GM18499 (cell line): ENCODE results near the gene HDAC9.

Experiments used
- ATAC-seq: cut with Tn5 transposase; IDR thresholded peaks from one replicate; pipeline ENCODE4 v1.9.1; 2021; ENCODE audit warnings: moderate number of reproducible peaks; ENCODE audit not compliant: insufficient read depth, unreplicated experiment

HDAC9 gene

DNA sequence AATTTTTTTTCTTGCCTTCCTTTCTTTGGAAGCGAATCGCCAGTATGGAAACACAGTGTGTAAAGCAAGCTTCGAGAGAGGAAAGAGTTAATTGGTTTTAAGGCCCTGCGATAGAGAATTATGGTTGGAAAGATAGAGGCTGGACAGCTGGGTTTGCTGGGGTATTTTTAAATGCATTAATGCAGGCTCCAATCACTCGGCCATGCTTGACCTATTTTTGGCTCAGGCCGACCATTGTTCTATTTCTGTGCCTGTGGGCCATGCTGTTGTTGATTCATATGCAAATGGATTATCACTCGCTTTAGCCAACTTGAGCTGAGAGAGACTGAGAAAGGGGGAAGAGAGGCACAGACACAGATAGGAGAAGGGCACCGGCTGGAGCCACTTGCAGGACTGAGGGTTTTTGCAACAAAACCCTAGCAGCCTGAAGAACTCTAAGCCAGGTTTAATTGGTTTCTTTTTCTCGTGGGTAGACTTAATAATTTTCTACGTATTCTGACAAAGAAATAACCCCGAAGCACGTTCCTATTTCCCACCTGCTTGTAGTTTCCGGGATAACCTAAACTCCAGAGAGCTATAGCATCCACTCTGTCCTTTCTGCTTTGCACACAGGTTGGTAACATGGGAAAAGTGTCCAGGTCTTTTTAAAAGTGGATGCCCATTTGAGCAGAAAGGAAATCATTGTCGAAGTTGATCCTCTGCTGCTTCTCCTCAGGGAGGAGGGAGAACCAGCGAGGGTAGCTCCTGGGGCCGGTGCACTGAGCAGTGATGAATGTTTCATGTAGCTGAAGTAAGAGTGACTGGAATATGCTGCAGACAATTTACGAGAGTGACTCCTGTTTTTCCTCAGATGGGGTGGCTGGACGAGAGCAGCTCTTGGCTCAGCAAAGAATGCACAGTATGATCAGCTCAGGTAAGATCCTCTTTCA lies at the start of gene HDAC9:
HDAC9 (plus strand) TSS at position 338 of the 929 bp plus-strand sequence; CDS start at position 892, 554 bp downstream.
- peak; percentile 87 for ATAC-seq

DNA sequence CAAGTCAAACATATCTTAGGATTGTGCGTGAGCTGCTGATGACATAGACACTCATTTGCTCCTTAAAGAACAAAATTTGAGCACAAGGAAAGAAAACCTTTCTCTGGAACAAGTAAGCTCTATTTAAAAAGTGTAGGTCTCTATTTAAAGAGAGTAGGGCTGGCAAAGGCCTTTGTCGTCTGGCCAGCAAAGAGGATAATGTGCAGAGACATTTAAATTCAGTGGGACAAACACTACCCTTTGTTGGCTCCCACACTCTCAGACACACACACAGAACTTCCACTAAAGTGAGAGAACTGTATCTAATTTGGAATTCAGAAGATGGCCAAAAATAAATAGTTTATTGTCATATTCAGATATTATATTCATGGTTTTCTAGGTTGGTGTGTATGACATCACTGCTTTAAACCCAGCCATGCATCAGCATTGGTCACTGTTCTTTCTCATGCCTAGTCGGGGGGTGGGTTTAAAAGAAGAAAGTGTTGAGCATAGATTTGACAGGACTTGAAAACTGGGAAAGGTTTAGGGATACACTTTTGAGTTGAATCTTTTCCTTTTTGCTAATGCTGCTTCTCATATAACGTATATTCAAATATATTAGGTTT lies 49.5 kb upstream of the HDAC9 start:
- no peak for ATAC-seq

DNA sequence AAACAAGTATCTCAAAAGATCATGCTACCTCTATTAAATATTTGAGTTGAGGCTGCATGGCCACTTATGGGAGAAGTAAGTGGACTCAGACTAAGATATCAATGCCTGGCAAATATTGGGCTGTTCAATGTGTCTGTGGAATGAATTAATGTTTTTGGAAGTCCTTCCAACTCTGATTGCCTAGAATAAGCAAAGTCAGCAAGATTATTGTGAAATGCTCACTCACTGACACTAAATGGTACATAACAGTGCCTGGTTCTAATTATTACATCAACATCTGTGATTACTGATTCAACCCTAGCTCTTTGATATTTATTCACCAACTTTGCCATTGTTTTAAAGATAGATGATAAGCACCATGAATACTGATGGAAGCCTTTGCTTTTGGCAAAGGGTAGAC lies 45.5 kb upstream of the HDAC9 start:
- no peak for ATAC-seq

- no peak for ATAC-seq
Observed at GRCh38 chr7:18455606-18456005, 39.9 kb upstream of the HDAC9 start.

- ATAC-seq: no peak
Observed at GRCh38 chr7:18457832-18458231, 37.7 kb upstream of the HDAC9 start.

GRCh38 chr7:18458830-18459229 lies 36.7 kb upstream of the HDAC9 start:
- no peak for ATAC-seq

DNA sequence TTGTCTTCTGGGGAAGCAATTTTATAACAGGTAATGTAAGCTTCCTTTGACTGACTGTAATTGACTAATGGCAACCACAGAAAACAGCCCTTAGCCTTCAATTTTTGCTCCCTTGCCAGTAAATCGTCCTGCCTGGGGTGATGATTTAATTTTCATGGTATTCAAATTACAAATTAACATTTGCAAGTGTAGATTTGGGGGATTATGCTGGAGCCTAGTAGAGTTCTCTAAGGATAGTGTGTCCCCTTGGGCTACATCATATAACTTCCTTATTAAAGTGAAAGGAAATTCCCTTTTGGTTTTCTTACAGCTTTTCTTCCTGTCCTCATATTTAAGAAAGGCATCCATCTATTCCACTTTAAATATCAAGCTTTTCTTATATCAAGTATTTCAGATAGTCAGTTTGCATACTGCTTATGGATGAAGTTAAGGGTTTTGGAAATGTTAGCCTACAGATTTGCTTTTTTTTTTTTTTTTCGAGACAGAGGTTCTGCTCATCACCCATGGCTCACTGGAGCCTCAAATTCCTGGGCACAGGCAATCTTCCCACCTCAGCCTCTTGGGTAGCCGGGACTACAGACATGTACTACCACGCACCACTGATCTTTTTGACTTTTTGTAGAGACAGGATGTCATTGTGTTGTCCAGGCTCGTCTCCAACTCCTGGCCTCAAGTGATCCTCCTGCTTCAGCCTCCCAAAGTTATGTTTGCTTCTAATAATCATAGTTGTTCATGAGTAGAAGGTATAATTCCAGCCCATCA lies 35.9 kb upstream of the HDAC9 start:
- ATAC-seq: no peak

DNA sequence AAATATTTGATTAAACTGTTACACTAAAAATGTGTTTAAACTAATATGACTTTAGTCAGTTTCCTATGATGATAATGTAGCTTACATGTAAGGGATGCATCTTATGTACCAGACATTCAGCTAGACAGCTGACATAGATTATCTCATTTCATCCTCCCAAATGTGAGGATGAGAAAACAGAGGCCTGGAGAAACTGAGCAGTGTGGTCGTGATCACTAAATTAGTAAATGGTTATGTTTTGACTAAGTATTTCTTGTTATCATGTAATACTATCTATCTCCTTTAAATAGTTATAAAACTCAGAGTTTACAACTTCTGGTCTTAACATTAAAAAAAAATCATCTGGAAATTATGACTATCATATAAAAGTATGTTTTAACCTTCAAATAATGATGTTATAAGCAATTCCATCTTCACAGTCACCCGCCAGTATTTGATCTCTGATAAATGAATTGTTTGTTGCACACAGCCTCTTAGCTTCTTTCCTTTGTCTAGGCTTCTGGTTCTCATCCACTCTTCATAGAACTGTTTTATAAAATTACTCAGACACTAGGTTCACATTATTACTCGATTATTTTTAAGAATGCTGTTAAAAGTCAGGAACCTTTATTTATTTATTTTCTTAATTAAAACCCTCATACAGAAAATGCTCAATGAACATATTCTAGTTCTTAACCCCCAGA lies 33.6 kb upstream of the HDAC9 start:
- peak; percentile 42 for ATAC-seq

DNA sequence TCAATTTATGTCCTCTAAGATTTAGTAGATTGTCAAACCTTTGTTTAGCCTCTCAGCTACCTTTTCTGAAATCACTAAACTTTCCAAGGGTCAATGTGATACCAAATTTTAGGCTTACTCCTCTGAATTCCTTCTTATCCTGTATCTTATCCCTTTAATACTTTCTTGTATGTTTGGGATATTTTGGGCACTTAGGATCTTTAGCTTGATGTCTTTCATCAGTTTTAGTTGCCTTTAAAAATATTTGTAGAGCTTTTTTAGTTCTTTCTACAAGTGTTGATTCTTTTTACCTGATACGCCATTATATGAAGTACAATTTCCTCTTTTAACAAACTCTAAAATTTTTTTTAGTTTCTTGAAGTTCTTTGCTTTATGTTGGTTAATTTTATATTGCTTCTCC lies 30.7 kb upstream of the HDAC9 start:
- no peak for ATAC-seq

DNA sequence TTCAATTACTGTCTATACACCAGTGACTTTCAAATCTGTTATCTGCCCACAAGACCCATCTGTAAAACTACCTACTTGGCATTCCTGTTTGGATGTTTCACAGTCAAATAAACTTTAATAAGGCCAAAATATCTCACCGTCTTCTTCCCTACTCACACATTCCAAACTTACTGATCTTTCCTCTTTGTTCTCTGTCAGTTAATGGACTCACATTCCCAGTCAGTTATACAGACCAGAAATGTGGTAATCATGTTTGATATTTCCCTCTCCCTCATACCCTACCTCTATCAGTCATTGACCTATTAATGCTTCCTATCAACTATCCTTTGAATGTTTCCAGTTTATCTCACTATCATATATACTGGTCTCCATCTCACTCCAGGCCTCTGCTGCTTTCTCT lies 28.5 kb upstream of the HDAC9 start:
- ATAC-seq: no peak

DNA sequence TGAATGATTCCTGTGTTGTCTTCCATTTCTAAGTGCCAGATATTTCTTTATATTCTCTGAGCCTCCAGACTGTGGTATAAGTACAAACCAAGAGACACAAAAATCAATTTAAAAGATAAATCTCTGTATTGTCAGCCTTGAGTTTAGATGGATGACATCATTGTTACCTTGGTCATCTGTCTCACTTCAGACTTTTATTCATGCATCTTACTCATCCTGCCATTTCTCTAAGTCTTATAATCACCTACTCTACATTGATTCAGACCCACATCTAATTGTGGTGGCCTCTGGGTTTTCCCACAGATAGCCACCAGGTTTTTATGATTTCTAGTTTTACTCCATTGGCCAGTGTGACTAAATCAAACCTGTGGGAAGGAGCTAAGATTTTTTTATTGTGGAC lies 26.8 kb upstream of the HDAC9 start:
- ATAC-seq: no peak

- no peak for ATAC-seq
Observed at GRCh38 chr7:18469316-18469715, 26.2 kb upstream of the HDAC9 start.

GRCh38 chr7:18471476-18472160 lies 23.9 kb upstream of the HDAC9 start:
- no peak for ATAC-seq

GRCh38 chr7:18472161-18472483 lies 23.4 kb upstream of the HDAC9 start:
- no peak for ATAC-seq

DNA sequence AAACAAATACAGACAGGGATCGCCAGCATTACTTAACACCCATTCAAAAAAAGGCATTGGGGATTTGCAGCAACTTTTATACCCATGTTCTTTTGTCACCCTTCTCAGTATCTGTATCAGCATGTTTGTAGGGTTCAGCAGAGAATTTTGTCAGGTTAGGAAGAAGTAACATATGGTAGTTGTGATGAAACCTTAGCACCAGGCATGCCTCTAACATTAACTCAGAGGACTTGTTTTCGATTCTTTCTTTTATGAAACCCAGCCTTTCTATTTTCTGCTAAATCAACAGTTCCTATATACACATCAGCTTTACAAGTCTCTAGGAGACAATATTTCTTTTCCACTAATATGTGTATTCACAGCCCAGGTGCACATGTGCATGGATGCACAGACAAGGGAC lies 22.4 kb upstream of the HDAC9 start:
- ATAC-seq: no peak

GRCh38 chr7:18474944-18475343 lies 20.6 kb upstream of the HDAC9 start:
- no peak for ATAC-seq

DNA sequence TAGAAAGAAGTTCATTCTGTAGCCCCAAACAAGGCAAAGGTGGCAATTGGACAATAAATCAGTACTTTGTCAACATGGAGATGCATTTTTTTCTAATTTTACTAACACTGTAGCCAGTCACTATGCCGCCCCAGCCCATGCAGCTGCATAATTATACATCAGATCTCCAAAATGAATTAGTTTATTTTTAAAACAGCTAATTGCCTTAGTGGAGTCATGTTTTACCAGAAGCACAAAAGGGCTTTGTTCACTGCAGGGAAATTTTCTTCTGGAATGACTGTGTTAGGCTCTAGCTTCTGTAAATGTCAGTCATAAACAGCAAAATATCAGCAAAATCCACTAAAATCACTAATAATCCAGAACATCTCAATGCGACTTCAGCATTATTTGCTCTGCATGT lies 20.1 kb upstream of the HDAC9 start:
- ATAC-seq: no peak

GRCh38 chr7:18481776-18482175 lies 13.8 kb upstream of the HDAC9 start:
- ATAC-seq: no peak

DNA sequence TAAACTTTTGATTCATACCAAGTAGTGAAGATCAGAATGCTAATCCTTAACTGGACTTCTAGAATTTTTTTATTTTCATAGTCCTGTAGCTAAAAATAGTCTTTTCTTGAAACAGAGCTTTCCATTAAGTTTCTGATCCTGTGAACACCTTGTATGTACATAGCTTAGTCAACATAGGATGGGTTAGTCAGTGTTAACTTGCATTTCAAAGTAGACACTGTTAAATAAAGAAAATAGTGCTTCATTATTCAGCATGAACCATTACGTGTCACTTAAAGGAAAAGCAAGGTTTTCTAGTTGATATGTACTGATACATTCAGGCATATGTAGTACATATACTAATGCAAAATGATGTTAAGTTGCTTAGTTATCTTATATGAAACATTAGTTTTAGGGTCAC lies 7.5 kb upstream of the HDAC9 start:
- no peak for ATAC-seq

DNA sequence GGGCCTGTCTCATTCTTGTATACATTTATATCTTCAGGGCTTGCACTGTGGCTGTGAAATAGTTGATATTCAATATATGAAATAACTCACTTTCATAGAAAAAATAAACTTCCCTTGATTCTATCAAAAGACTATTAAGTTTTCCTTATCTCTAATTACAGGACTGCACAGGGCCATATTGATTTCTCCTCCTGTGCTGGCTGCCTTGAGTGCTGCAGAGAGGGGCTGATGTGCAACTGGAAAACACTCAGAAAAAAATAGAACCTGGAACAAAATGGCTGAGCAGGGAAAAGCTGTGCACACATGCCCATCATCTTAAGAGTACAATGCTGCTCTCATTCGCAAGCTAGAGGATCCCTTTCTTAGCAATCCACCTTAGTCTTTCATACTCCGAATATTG lies 5.9 kb upstream of the HDAC9 start:
- ATAC-seq: no peak
